DND-41 (cell line): ENCODE results near the gene AP2A2.

Source experiments
- CTCF ChIP-seq: IDR thresholded peaks from 2 replicates; pipeline ENCODE4 v1.5.1; 2012; ENCODE audit warnings: borderline replicate concordance, low read length, moderate library complexity, mild to moderate bottlenecking; ENCODE audit not compliant: poor library complexity, severe bottlenecking; ENCODE audit errors: extremely low read depth
- EZH2 ChIP-seq: IDR thresholded peaks from 3 replicates; pipeline ENCODE4 v1.6.1; 2012; ENCODE audit warnings: borderline replicate concordance, low read depth, mild to moderate bottlenecking, moderate library complexity, low read length, inconsistent platforms; ENCODE audit not compliant: severe bottlenecking

GRCh38 chr11:1008803-1009145 lies 83.1 kb downstream of the AP2A2 start:
- TF ChIP-seq CTCF (no peak), EZH2 (no peak)
